Skeletal muscle tissue (tissue), 4 donors: Measurements from ENCODE around the gene PLA2G5. TPM values are rescaled to one million over a fixed set of nuclear protein-coding genes. Genes with fewer than 3 reads are reported as not detected.
A peak's percentile ranks its signal among the peaks of the same experiment; 100 is the strongest.

Experiments used
- H3K27ac ChIP-seq: one replicate; pipeline ENCODE4 v1.7.0; 2013; ENCODE audit warnings: mild to moderate bottlenecking, low read depth, low read length, inconsistent platforms
- H3K27me3 ChIP-seq, 3 donors: one replicate each; pipeline ENCODE4 v1.7.0; 2013; ENCODE audit warnings: low read length in 3 of 3; ENCODE audit not compliant: control insufficient read depth in 3 of 3, insufficient read depth in 3 of 3
- H3K36me3 ChIP-seq, 3 donors: one replicate each; pipeline ENCODE4 v1.7.0; 2013; ENCODE audit warnings: low read length in 3 of 3; ENCODE audit not compliant: control insufficient read depth in 3 of 3, insufficient read depth in 3 of 3
- H3K4me1 ChIP-seq, 3 donors: one replicate each; pipeline ENCODE4 v1.7.0; 2013; ENCODE audit warnings: low read length in 3 of 3, mild to moderate bottlenecking in 3 of 3; ENCODE audit not compliant: control insufficient read depth in 3 of 3, insufficient read depth in 3 of 3
- H3K4me3 ChIP-seq, 3 donors: one replicate each; pipeline ENCODE4 v1.7.0; 2013; ENCODE audit warnings: low read length in 3 of 3
- H3K9ac ChIP-seq, 3 donors: one replicate each; pipeline ENCODE4 v1.7.0; 2013; ENCODE audit warnings: low read length in 3 of 3, mild to moderate bottlenecking in 3 of 3, moderate library complexity in 2 of 3, low read depth in 1 of 3
- H3K9me3 ChIP-seq, 3 donors: one replicate each; pipeline ENCODE4 v1.7.0; 2013; ENCODE audit warnings: low read length in 3 of 3; ENCODE audit not compliant: control insufficient read depth in 3 of 3
- total RNA-seq: library from RNA; depleted of rRNA; stranded (reverse); fragments of >200 nt; gene quantifications from one replicate; pipeline ENCODE4 v1.2.3, GENCODE V29; 2014
- donor health status: Osteomylitis.

Gene PLA2G5
- total RNA-seq, 1 donor from 2014 or later: 0.52 TPM

- H3K4me1 ChIP-seq: peaks cover 0 to 2% (median 0%) of the 10 kb centered on the region in 3 donors
- H3K4me3 ChIP-seq: no peak overlapping the region
- H3K27me3 ChIP-seq: peaks cover 0 to 2% (median 0%) of the 10 kb centered on the region in 3 donors
- no peak overlapping the region for H3K27ac ChIP-seq
- H3K9ac ChIP-seq: no peak overlapping the region
- H3K9me3 ChIP-seq: no peaks in the 10 kb centered on the region
- H3K36me3 ChIP-seq: no peaks in the 10 kb centered on the region
Observed at GRCh38 chr1:20061866-20062265, 8.1 kb upstream of the PLA2G5 start.

- Histone ChIP-seq H3K4me1 (peaks cover 0 to 5% (median under 1%) of the 10 kb centered on the region in 3 donors), H3K27me3 (peaks cover 0 to 2% (median 0%) of the 10 kb centered on the region in 3 donors), H3K9me3 (no peaks in the 10 kb centered on the region), H3K9ac (no peak overlapping the region), H3K36me3 (no peaks in the 10 kb centered on the region), H3K4me3 (no peak overlapping the region), H3K27ac (no peak overlapping the region)
Observed at GRCh38 chr1:20063861-20064292, 6.1 kb upstream of the PLA2G5 start.

DNA sequence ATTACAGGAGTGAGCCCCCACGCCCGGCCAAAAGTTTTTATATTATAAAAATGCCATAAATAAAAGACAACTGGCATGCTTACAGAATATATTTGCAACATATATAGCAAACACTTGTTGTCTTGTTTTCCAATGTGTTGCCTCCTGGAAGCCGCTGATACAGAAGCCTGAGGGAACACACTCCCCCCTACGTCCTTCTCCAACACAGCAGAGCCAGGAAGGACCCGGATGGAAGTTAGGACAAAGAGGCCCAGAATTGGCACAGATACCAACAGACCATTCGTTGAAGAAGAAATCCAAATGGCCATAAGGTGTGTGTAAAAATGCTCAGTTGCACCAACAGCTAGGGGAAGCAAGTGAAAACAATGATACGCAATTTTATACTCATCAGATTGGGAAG, 1.3 kb upstream of the PLA2G5 start:
- H3K27ac ChIP-seq: no peak overlapping the region
- H3K27me3 ChIP-seq: no peaks in the 10 kb centered on the region
- H3K36me3 ChIP-seq: no peaks in the 10 kb centered on the region
- H3K9me3 ChIP-seq: no peaks in the 10 kb centered on the region
- H3K9ac ChIP-seq: no peak overlapping the region
- H3K4me1 ChIP-seq: peaks cover 13 to 18% (median 16%) of the 10 kb centered on the region in 3 donors
- H3K4me3 ChIP-seq: no peak overlapping the region

- Histone ChIP-seq H3K9ac (peak overlapping the region in 2 of 3 donors; percentile 43 to 54), H3K36me3 (no peaks in the 10 kb centered on the region), H3K27me3 (peaks cover 0 to 6% (median 0%) of the 10 kb centered on the region in 3 donors), H3K4me1 (peaks cover 13 to 18% (median 16%) of the 10 kb centered on the region in 3 donors), H3K9me3 (no peaks in the 10 kb centered on the region), H3K4me3 (peak overlapping the region in 1 of 3 donors; percentile 5), H3K27ac (no peak overlapping the region)
Observed at GRCh38 chr1:20070357-20070756, 363 bp downstream of the PLA2G5 start.

DNA sequence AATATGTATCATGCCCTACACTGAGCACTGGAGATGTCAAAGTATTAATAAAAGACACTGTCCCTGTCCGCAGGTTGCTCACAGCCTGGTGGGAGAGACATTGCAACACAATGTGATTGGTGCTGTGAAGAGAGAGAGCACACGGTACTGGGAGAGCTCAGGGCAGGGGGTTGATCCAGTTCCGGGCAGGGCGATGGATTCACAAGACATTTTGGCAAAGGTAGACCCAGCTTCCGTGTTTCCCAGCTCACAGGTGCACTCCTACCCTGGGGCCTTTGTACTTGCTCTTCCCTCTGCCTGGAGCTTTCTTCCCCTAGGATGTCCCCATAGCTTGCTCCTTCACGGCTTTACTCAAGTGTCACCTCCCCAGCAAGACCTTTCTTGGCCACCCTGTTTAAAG, 1.4 kb downstream of the PLA2G5 start:
- H3K27me3 ChIP-seq: peaks cover 0 to 9% (median 0%) of the 10 kb centered on the region in 3 donors
- no peak overlapping the region for H3K27ac ChIP-seq
- no peaks in the 10 kb centered on the region for H3K9me3 ChIP-seq
- H3K4me3 ChIP-seq: no peak overlapping the region
- peaks cover 13 to 18% (median 14%) of the 10 kb centered on the region in 3 donors for H3K4me1 ChIP-seq
- H3K9ac ChIP-seq: no peak overlapping the region
- no peaks in the 10 kb centered on the region for H3K36me3 ChIP-seq

- Histone ChIP-seq H3K4me3 (no peak overlapping the region), H3K9ac (no peak overlapping the region), H3K27ac (no peak overlapping the region), H3K9me3 (no peaks in the 10 kb centered on the region), H3K27me3 (peaks cover 0 to 19% (median 4%) of the 10 kb centered on the region in 3 donors), H3K36me3 (no peaks in the 10 kb centered on the region), H3K4me1 (peaks cover 13 to 18% (median 14%) of the 10 kb centered on the region in 3 donors)
Observed at GRCh38 chr1:20072771-20073170, 2.8 kb downstream of the PLA2G5 start.

DNA sequence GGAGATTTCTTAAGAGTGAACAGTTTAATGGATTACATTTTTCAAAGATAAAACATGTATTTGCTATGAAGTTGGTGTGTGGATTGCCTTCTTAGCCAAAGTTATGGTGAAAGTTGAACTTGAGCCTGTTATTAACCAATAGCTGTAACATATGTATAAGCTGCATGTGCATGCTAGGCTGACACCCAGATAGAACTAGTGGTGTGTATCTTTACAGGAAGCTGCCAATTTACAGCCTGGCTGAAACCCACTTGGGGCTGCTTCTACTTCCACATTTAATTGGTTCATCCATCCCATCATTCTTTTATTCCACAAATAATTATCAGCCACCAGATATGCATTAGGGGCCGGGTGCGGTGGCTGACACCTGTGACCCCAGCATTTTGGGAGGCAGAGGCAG, 3.3 kb downstream of the PLA2G5 start:
- Histone ChIP-seq H3K9me3 (no peaks in the 10 kb centered on the region), H3K4me1 (peaks cover 13 to 18% (median 14%) of the 10 kb centered on the region in 3 donors), H3K4me3 (no peak overlapping the region), H3K9ac (no peak overlapping the region), H3K27me3 (peaks cover 0 to 23% (median 8%) of the 10 kb centered on the region in 3 donors), H3K36me3 (no peaks in the 10 kb centered on the region), H3K27ac (no peak overlapping the region)

GRCh38 chr1:20074055-20074724, 4.2 kb downstream of the PLA2G5 start:
- H3K4me1 ChIP-seq: peaks cover 10 to 14% (median 13%) of the 10 kb centered on the region in 3 donors
- peaks cover 0 to 23% (median 15%) of the 10 kb centered on the region in 3 donors for H3K27me3 ChIP-seq
- H3K27ac ChIP-seq: no peak overlapping the region
- no peaks in the 10 kb centered on the region for H3K9me3 ChIP-seq
- H3K4me3 ChIP-seq: no peak overlapping the region
- no peaks in the 10 kb centered on the region for H3K36me3 ChIP-seq
- no peak overlapping the region for H3K9ac ChIP-seq

DNA sequence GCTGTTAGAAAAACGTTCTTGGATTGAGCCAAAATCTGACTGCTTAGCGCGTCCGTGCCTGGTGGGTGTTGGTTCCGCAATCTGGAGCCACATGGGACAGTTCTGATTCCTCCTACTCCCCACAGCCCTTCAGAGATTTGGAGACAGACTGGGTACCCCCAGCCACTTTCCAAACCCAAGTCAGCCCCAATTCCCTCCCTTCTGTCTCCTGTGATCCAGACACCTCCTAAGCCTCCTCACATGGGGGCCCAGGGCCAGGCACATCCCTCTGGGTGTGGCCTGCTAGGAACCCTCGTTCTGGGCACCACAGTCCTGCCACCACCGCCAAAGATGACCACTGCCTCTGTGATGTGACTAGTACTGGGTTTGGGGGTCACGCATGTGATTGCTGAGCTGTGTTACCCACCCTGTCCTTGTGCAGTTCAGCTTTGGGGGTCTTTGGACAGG, 4.8 kb downstream of the PLA2G5 start:
- Histone ChIP-seq H3K4me1 (peaks cover 8 to 9% (median 9%) of the 10 kb centered on the region in 3 donors), H3K4me3 (no peak overlapping the region), H3K36me3 (no peaks in the 10 kb centered on the region), H3K27me3 (peaks cover 0 to 25% (median 19%) of the 10 kb centered on the region in 3 donors), H3K27ac (no peak overlapping the region), H3K9me3 (no peaks in the 10 kb centered on the region), H3K9ac (no peak overlapping the region)

- no peak overlapping the region for H3K4me3 ChIP-seq
- no peak overlapping the region for H3K9ac ChIP-seq
- H3K9me3 ChIP-seq: no peaks in the 10 kb centered on the region
- no peak overlapping the region for H3K27ac ChIP-seq
- no peaks in the 10 kb centered on the region for H3K36me3 ChIP-seq
- H3K27me3 ChIP-seq: peaks cover 0 to 29% (median 22%) of the 10 kb centered on the region in 3 donors
- H3K4me1 ChIP-seq: peaks cover 2 to 3% (median 3%) of the 10 kb centered on the region in 3 donors
Observed at GRCh38 chr1:20075345-20075744, 5.4 kb downstream of the PLA2G5 start.
